Heart left ventricle (tissue), 16 donors: ENCODE results near the gene RASGRP1. TPM values are rescaled to one million over a fixed set of nuclear protein-coding genes. Genes with fewer than 3 reads are reported as not detected.

ENCODE experiments used
- ATAC-seq, 4 donors: fragments of 200-7000 bp; cut with Tn5 transposase; one replicate each; pipeline ENCODE4 v1.9.1; 2020 to 2022; ENCODE audit warnings: moderate library complexity in 4 of 4, mild to moderate bottlenecking in 3 of 4, moderate number of reproducible peaks in 1 of 4
- DNase-seq, 5 donors: peaks; one replicate each; pipeline ENCODE4 v3.0.0-alpha.2; 2020
- H3K27ac ChIP-seq, 12 donors: fragments of 200-600 bp; sonication (generic) in 4 of 12; one replicate each; pipeline versions ENCODE4 v1.5.0 to v1.8.0; 2016 to 2022; ENCODE audit warnings: mild to moderate bottlenecking in 2 of 12
- H3K27me3 ChIP-seq, 9 donors: fragments of 200-600 bp; sonication (generic) in 2 of 9; one replicate each; pipeline versions ENCODE4 v1.5.1 to v1.8.0; 2016 to 2022; ENCODE audit warnings: mild to moderate bottlenecking in 3 of 9
- H3K36me3 ChIP-seq, 9 donors: fragments of 200-600 bp; sonication (generic) in 2 of 9; one replicate each; pipeline versions ENCODE4 v1.5.0 to v1.8.0; 2018 to 2022; ENCODE audit warnings: mild to moderate bottlenecking in 2 of 9
- H3K4me1 ChIP-seq, 12 donors: fragments of 200-600 bp; sonication (generic) in 4 of 12; one replicate each; pipeline versions ENCODE4 v1.5.0 to v1.8.0; 2016 to 2022; ENCODE audit warnings: mild to moderate bottlenecking in 3 of 12
- H3K4me3 ChIP-seq, 12 donors: fragments of 200-600 bp; sonication (generic) in 4 of 12; one replicate each; pipeline versions ENCODE4 v1.5.0 to v1.8.0; 2017 to 2022; ENCODE audit warnings: mild to moderate bottlenecking in 9 of 12, moderate library complexity in 4 of 12
- H3K9me3 ChIP-seq, 12 donors: fragments of 200-600 bp; sonication (generic) in 4 of 12; one replicate each; pipeline versions ENCODE4 v1.5.0 to v1.8.0; 2016 to 2022; ENCODE audit warnings: mild to moderate bottlenecking in 1 of 12
- POLR2A ChIP-seq, 2 donors: fragments of 450-650 bp; IDR thresholded peaks; one replicate each; pipeline ENCODE4 v1.6.1; 2017; ENCODE audit warnings: antibody characterized with exemption in 2 of 2, mild to moderate bottlenecking in 2 of 2, moderate library complexity in 2 of 2
- WGBS, 4 donors: extraction: QIAGEN DNeasy Blood & Tissue Kit in 2 of 4; methylation state at CpG; one replicate each; pipeline versions ENCODE4 v1.1.5 to v1.1.7; 2013 to 2018; 5-methylcytosine and 5-hydroxymethylcytosine counted together
- intact Hi-C, 10 donors: fragments of 100-400 bp; cut with DNase I; formaldehyde crosslinking; loops; one replicate each; pipeline versions ENCODE4 v1.11.1 to v1.14.2; 2022
- polyA plus RNA-seq, 2 donors: library from polyadenylated mRNA; stranded (reverse); fragments of 200-250 nt; gene quantifications; one replicate each; pipeline ENCODE4 v1.2.3, GENCODE V29; 2013
- total RNA-seq, 9 donors: library from RNA; depleted of rRNA in 2 of 9; stranded (reverse); fragments of >200 nt in 2 of 9; fragmentation: NEBNext Ultra II Directional in 3 of 9; extraction: Animal tissue kit (Norgen Biotek cat#: 25700) in 3 of 9; gene quantifications; one replicate each; pipeline versions ENCODE4 v1.1.0 to v1.2.4, GENCODE V29; 2016 to 2023
- TF ChIP-seq, protein P1 (sequence below), 12 donors: fragments of 200-600 bp; sonication (generic) in 4 of 12; IDR thresholded peaks; one replicate each; pipeline versions ENCODE4 v1.5.0 to v1.8.0; 2018 to 2022; ENCODE audit warnings: antibody characterized with exemption in 12 of 12, mild to moderate bottlenecking in 5 of 12
- donor health status: ischemic (EF 13 %, LVEDD 7.1; RV severe dilation, severe dysfunction).
- donor health status: healthy with polysubstance abuse.
- donor health status: DM: no; HTN: yes; CAD: no.
- donor health status: DM: no; HTN: no; CAD: no.
- donor health status: ischemic (EF 25% LVEDD 6.9; RV normal size, moderate dysfunction).
- donor health status: ischemic (EF 25% LVEDD 5.7; RV mildly dilated, moderate dysfunction).
- donor health status: healthy.
- donor health status: DM: yes; HTN: yes; CAD: no.
- donor health status: ischemic (EF 35%, LVEDD 5.7; RV mildly dilated, moderate dysfunction).
- donor health status: nonischemic (EF 11% LVEDD 7.7; RV severe dilation, severe dysfunction).
- donor health status: DM: yes; HTN: yes; CAD: no.
- donor health status: PGD.
- donor health status: ischemic (EF 29% LVEDD 5.4; RV normal size, mild dysfunction).
- donor health status: nonischemic (EF 23%, LVEDD 6.1; RV moderate dilation, normal function).

Gene RASGRP1
- total and polyA plus RNA-seq, 11 donors, result 0.03 to 5.5 (median 0.54) TPM; not detected in 1

- no peak for ATAC-seq
- TF ChIP-seq, protein P1, sequence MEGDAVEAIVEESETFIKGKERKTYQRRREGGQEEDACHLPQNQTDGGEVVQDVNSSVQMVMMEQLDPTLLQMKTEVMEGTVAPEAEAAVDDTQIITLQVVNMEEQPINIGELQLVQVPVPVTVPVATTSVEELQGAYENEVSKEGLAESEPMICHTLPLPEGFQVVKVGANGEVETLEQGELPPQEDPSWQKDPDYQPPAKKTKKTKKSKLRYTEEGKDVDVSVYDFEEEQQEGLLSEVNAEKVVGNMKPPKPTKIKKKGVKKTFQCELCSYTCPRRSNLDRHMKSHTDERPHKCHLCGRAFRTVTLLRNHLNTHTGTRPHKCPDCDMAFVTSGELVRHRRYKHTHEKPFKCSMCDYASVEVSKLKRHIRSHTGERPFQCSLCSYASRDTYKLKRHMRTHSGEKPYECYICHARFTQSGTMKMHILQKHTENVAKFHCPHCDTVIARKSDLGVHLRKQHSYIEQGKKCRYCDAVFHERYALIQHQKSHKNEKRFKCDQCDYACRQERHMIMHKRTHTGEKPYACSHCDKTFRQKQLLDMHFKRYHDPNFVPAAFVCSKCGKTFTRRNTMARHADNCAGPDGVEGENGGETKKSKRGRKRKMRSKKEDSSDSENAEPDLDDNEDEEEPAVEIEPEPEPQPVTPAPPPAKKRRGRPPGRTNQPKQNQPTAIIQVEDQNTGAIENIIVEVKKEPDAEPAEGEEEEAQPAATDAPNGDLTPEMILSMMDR (IDR thresholded peaks at IDR 0.05), result no peak
- TF ChIP-seq POLR2A (IDR thresholded peaks at IDR 0.05), result no peak
- WGBS, 4 donors, result 72 to 84% (median 80%) methylated on average over 3 of the region's 3 CpGs
- H3K9me3 ChIP-seq, result no peaks in the 10 kb centered on the region
- peaks cover 0 to 25% (median 5%) of the 10 kb centered on the region in 9 donors for H3K27me3 ChIP-seq
- H3K4me1 ChIP-seq, result peaks cover 0 to 26% (median 5%) of the 10 kb centered on the region in 12 donors
- no peaks in the 10 kb centered on the region for H3K36me3 ChIP-seq
- DNase-seq, result no peak
- H3K27ac ChIP-seq, result peak overlapping the region in 1 of 12 donors; percentile 83
- intact Hi-C loops, result loop anchor here in 9 of 10 donors (5.0 to 10.0 kb wide), 9 partner anchors 60 to 125 kb away; no protein-coding TSS in a partner anchor
- H3K4me3 ChIP-seq, result peak overlapping the region in 1 of 12 donors; percentile 70
Measured at GRCh38 chr15:38562278-38562677, 2.3 kb downstream of the RASGRP1 start.

GRCh38 chr15:38560456-38560926 is 4.1 kb downstream of the RASGRP1 start:
- H3K4me1 ChIP-seq, result peaks cover 0 to 26% (median 5%) of the 10 kb centered on the region in 12 donors
- intact Hi-C loops, result loop anchor here in 9 of 10 donors (5.0 to 10.0 kb wide), 9 partner anchors 62 to 127 kb away; no protein-coding TSS in a partner anchor
- no peaks in the 10 kb centered on the region for H3K36me3 ChIP-seq
- peaks cover 0 to 20% (median 5%) of the 10 kb centered on the region in 9 donors for H3K27me3 ChIP-seq
- WGBS, 4 donors, result 79 to 87% (median 83%) methylated on average over 7 of the region's 7 CpGs
- no peak for TF ChIP-seq POLR2A (IDR thresholded peaks at IDR 0.05)
- TF ChIP-seq, protein P1 (IDR thresholded peaks at IDR 0.05), result no peak
- H3K4me3 ChIP-seq, result peak overlapping the region in 1 of 12 donors; percentile 12
- H3K9me3 ChIP-seq, result no peaks in the 10 kb centered on the region
- no peak for ATAC-seq
- H3K27ac ChIP-seq, result peak overlapping the region in 1 of 12 donors; percentile 28
- DNase-seq, result no peak

DNA sequence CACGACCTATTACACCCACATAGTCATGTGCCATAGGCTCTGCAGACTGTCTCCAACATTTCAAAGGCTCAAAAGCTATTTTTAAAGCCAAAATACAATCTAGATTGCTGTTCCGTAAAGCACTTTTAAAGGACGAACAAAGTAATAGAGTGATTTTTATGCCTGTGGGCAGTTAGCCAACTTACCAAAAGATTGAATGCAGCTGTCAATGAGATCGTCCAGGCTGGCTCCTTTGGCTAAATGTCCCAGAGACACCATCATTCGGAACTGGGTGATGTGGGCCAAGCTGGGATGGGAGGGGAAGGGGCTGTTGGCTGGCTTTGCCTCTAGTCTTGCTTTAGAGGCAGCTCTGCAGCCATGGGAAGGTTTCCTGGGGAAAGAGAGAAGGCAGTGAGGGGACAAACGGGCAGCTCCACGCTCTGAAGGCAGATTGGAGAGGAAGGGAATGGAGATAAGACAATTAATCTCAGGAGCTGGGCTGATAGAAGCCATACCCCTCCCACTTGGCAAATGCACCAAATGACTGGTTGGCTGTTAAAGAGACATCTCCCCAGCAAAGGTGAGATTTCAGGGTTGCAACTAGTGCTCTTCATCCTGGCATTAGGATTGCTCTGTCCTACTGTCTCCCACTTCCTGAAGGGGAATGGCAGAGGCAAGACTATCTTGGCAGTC is 4.8 kb downstream of the RASGRP1 start:
- no peak overlapping the region for H3K4me3 ChIP-seq
- peaks cover 0 to 15% (median 1%) of the 10 kb centered on the region in 9 donors for H3K27me3 ChIP-seq
- H3K4me1 ChIP-seq, result peaks cover 0 to 19% (median 5%) of the 10 kb centered on the region in 12 donors
- no peaks in the 10 kb centered on the region for H3K9me3 ChIP-seq
- no peak for TF ChIP-seq POLR2A (IDR thresholded peaks at IDR 0.05)
- TF ChIP-seq, protein P1 (IDR thresholded peaks at IDR 0.05), result no peak
- no peak for ATAC-seq
- no peak for DNase-seq
- intact Hi-C loops, result loop anchor here in 9 of 10 donors (5.0 to 10.0 kb wide), 9 partner anchors 63 to 128 kb away; no protein-coding TSS in a partner anchor
- H3K27ac ChIP-seq, result peak overlapping the region in 1 of 12 donors; percentile 28
- H3K36me3 ChIP-seq, result no peaks in the 10 kb centered on the region
- WGBS, 4 donors, result 22 to 31% (median 24%) methylated on average over 7 of the region's 7 CpGs

DNA sequence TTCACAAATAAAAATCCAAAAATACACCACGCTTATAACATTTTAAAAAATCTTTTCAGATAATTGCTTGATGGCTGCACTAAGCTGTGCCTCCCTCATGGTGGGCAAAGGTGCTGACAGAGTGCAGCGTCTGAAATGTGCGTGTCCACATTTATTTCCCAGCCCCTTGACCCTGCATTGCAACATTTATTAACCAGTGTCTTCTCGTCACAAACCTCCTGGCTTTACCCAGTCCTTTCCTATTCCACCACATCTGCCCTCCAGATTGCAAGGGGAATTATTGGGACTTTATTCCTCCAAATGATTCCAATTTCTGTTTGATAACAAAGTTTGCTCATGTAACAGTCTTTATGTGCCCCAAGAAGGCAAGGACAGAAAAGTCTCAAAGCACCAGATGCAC is 5.5 kb downstream of the RASGRP1 start:
- no peak overlapping the region for H3K27ac ChIP-seq
- no peak overlapping the region for H3K4me3 ChIP-seq
- 74 to 81% (median 79%) methylated on average over 4 of the region's 4 CpGs for WGBS, 4 donors
- DNase-seq (no peak), ATAC-seq (no peak)
- no peaks in the 10 kb centered on the region for H3K36me3 ChIP-seq
- H3K4me1 ChIP-seq, result peaks cover 0 to 17% (median 4%) of the 10 kb centered on the region in 12 donors
- TF ChIP-seq, protein P1 (IDR thresholded peaks at IDR 0.05), result no peak
- no peak for TF ChIP-seq POLR2A (IDR thresholded peaks at IDR 0.05)
- peaks cover 0 to 14% (median 0%) of the 10 kb centered on the region in 9 donors for H3K27me3 ChIP-seq
- intact Hi-C loops, result no loop called here
- no peaks in the 10 kb centered on the region for H3K9me3 ChIP-seq
